ENCODE data around the gene RELCH.

Gene RELCH

DNA sequence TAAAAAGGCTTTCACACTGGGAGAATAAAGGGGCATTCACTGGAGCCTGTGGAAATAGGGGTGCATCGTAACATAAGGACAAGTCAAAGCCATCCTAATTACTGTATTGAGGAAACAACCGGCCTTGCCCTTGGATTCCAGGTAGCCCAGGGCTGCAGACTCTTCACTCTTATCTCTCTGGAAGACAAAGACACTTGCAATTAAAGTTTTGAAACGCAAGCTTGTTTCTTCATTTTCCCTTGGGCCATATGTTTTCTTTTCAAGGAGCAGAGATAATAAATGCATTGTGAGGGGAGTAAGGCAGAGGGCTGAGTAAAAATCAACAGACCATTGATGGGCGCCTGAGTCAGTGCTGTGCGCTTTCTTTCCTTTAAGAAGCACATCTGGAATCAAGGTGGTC is 149.6 kb downstream of the RELCH start:
- DNase-seq (ENCODE audit: insufficient read length, low spot score), result no peak
- no peak for FAIRE-seq

DNA sequence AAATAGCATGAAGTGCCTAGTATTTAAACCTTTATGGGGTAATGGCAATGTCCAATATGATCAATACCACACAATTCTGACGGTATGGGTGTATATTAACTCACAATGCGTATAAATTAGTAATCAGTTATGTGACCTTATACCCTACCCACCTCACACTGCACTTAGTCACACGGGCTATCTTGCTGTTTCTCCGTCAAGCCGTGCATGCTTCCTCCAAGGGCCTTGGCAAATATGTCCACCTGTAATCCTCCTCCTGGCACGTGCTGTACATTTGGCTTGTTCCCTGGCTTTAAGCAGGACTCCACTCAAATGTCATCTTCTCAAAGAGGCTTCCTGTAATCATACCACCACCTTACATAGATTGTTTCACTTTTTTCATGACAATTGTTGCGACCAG is 150.3 kb downstream of the RELCH start:
- FAIRE-seq (no peak), DNase-seq (ENCODE audit: insufficient read length, low spot score) (no peak)

DNA sequence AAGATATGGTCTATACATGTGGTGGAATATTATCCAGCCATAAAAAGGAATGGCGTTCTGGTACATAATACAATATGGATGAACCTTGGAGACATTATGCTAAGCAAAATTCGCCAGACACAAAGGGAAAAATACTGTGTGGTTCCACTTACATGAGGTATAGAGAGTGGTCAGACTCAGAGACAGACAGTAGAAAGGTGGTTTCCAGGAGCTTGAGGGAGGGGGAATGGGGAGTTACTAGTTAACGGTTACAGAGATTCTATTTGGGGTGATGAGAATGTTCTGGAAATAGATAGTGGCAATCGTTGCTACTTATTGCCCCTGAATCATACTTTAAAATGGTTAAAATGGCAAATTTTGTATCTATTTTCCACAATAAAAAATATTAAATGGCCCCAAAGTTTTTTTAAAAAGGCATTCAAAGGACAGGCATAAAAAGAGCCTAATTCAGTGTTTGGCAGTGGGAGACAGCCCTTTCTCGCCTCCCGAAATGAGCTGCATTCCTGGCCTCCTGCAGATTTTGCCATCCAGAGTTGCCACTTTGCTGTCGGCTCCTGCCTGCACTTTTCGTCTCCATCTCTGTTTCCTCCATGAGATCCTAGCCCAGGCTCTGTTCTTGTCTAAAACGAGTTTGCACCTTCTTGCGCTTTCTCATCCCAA is 151.5 kb downstream of the RELCH start:
- DNase-seq (ENCODE audit: insufficient read length, low spot score), result no peak
- FAIRE-seq, result no peak

DNA sequence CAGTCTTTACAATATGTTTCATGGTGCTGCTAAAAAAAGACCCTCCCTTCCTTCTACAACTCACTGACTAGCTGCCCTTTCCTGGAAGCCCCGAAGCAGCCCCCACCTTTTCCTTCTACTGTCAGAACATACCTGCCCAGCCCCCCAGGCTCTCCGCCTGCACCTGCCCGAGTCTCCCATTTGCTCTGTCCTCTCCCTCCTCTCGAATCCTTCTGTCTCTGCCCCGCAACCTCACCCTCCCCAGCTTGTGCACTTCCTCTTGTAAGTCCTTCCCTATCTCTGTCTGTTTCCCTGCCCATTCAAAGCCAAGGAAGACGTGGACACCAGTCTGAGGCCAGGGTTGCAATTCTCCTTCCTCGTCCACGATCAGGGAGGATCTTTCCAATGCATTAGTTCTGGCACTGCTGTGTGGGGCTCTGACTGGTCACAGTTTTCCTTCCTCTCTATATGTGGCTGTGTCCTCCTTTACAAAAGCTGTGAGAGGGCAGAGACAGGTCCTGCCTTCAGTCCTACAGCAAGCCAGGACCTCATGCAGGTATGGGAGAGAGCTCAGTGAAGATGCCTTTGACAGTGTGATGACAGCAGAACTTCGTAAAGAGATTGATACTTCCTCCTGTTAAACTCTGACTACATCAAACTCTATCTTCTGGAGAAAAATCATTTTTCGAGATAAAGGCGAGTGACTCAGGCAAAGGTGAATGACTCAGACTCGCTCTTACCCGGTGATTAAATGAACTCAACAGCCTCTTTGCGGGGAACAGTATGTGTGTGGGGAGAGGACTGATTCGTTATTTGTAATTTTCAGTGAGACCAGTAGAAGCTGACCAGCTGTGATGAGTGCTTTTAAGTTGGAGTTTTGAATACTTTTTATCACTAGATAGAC is 152.3 kb downstream of the RELCH start:
- no peak for FAIRE-seq
- peak; percentile 41 for DNase-seq (ENCODE audit: insufficient read length, low spot score)

DNA sequence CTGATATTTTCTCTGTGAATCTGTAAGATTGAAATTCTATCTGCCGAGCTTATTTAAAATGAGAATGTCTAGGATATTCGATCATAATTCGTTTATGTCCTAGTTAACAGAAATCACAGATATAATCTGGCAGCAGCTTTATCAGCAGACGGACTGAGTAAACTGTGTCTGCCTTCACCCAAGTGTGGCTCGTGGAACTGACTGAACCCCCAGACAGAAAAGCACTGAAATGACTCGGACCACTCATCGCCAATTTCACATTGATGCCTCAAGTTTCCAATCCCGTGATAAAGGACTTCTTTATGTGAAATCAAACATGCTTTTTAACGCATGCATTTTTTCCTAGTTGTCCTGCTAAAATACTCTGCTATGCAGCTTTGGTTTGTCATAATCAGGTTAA is 153.9 kb downstream of the RELCH start:
- FAIRE-seq, result no peak
- no peak for DNase-seq (ENCODE audit: insufficient read length, low spot score)

DNA sequence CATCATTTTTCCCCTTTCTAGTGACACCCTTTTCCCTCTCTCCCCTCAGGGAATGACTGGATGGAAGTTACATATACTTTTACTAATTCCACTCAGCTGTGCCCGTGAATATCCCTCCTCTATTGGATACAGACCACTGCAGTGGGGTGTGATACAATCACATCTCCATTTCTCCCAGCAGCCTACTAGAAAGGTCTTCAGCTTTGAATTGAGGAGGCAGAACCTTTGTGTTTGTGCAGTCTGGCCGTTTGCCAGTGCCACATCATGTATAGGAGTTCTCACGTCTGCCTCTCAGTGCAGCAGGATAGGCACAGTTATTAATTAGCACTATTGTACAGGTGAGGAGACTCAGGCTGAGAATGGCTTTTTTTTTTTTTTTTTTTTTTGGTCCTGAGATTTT is 154.4 kb downstream of the RELCH start:
- FAIRE-seq (no peak), DNase-seq (ENCODE audit: insufficient read length, low spot score) (no peak)

DNA sequence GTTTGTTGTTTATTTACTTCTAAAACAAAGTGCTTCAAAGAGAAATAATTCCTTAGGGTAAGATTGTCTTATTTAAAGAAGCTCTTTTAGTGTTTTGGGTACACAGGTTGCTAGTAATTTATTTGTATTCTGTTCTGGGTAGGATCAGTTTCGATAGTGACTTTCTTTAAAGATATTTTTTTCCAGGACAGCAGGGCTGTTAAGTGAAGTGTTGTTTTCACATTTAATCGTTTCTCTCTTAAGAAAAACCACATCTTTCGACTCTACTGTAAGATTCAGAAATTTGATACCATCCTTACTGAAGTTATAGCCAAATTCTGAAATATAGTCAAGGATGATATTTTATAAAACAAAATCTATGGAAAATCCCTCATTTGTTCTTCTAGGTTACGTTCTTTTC is 155.8 kb downstream of the RELCH start:
- DNase-seq (ENCODE audit: insufficient read length, low spot score) (no peak), FAIRE-seq (no peak)

DNA sequence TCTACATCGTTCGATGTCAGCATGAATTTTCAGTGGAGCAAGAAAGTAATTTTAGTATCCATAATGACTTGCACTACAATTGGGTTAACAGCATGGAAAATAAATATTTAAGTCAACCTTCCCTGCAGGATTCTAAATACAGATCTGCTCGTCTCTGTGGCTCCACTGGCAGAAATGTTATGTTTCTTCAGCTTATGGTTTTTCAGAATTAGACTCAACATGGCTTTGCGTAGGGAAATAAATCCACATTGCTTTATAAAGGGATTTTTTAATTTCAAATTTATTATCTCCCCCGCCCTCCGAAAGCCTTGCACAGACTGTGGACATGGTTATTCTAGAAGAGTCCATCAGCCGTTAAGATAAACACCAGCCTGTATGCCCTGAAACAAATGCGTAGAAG is 156.3 kb downstream of the RELCH start:
- FAIRE-seq (no peak), DNase-seq (ENCODE audit: insufficient read length, low spot score) (no peak)

DNA sequence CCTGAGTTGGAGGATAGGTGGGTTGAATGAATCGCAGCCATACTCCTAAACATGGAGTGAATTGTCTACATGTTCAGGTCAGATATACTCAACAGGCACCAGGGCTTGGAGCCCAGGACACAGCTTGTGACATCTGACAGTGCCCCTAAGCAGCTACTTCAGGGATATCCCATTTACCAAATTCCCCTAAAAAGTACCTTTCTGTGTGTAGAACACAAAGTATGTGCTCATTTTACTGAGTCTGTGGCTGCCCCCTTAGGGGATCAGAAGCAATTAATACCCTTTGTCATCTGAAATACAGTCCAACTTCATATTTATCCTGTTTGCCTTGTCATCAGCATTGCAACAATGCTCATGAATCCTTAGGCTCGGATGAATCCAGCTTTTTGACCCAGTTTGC is 158.9 kb downstream of the RELCH start:
- FAIRE-seq (no peak), DNase-seq (ENCODE audit: insufficient read length, low spot score) (no peak)

DNA sequence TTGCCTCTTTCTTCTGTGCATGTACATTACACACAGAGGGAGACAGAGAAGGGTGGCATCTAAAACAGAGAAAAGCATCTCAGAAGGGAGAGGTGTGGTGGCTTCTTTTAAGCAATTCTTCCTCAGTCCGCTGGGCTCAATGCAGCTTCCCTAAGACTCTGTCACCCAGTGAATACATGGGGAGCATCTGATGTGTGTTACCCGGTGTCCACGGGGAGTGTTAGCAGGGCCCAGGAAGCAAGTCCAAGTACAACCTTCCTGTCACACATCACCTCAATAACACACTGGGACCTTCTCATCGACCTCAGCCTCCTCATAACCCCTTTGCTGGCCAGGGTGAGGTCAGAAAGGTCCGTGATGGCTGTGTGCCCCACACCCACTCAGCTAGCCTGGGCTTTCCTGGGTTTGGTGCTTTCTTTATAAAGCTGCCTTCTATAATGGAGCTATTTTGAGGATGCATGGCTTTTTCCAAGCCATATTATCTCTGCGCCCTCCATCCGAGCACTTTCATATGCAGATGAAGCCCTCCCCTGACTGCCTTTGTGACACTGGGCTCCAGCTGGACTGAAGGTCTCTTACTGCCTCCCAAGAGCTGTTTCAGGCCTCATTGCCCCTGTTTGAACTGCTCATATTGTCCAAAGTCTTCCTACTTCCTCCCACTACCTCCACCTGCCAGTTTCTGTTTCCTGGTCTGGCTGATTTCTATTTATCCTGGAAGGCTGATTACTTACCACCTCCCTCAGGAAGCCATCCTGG is 159.5 kb downstream of the RELCH start:
- FAIRE-seq (no peak), DNase-seq (ENCODE audit: insufficient read length, low spot score) (no peak)

DNA sequence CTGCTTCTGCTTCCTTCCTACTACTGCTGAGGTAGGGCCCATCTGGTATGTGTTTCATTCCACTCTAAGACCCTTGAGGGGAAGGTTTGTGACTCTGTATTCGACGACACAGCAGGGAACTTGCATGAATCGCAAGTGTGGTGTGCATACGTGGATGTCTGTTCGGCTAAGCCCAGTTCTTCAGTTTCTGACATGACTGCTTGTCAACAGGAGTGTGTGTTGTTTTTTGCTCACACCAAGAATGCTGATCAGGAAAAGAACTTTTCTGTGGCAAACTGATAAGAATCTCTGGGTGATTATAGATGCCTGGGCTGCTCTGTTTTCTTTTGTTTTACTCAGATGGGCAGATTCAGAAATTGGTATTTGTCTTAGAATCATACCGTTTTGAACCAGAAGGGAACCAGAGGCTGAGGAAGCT is 160.0 kb downstream of the RELCH start:
- FAIRE-seq (no peak), DNase-seq (ENCODE audit: insufficient read length, low spot score) (no peak)

DNA sequence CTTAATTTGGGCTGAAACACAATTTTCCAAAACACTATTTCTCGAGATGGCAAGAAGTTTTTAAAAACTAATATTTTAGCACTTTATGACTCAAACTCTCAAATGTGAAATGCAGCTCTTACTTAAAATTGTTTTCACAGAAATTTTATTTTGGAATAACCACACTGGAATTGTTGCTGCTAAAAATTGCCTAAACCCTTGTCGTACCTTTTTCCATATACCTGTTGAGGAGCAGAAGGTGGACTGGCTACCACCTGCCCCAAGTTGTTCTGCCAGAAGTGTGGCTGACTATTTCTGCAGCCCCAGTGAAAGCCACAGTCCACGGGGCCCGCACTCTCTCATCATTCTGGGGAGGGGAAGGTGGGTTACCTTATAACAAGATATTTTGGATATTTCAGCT is 161.4 kb downstream of the RELCH start:
- FAIRE-seq, result no peak

DNA sequence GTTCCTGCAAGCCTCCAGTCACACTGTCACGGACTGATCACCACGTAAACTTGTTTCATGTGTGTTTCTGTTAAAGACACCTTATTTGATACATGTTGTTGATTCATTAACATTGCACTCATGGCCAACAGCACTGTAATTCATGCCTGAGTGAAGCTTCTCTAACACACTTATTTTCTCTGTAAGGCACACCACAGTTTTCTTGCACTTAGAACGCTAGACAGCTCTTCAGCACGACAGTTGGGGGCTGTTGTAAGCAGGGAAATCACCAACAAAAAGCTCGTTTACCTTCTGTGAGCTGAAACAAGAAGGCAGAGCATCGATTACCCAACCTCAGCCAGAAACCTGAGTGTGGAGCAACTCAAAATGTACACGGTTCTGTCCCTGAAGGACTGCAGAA is 166.1 kb downstream of the RELCH start:
- no peak for FAIRE-seq
- DNase-seq (ENCODE audit: insufficient read length, low spot score), result no peak

More for the DNA sequence above, 161.4 kb downstream of the RELCH start:
- no peak for DNase-seq (ENCODE audit: insufficient read length, low spot score)

DNA sequence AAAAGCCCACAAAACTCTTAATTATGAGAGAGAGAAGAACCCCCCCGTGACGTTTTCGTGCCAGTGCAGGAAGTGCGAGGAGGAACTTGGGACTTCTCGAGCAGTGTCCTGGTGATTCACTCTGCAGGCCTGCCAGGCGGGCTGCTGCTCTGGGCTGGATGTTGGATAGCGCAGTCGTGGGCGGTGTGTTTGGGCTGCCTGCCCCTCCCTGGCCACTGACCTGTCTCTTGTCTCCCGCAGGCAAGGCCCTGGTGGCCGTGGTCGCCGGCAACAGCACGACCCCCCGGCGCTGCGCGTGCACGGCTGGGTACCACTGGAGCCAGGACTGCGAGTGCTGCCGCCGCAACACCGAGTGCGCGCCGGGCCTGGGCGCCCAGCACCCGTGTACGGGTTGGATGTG is 167.1 kb downstream of the RELCH start:
- no peak for FAIRE-seq
- no peak for DNase-seq (ENCODE audit: insufficient read length, low spot score)

DNA sequence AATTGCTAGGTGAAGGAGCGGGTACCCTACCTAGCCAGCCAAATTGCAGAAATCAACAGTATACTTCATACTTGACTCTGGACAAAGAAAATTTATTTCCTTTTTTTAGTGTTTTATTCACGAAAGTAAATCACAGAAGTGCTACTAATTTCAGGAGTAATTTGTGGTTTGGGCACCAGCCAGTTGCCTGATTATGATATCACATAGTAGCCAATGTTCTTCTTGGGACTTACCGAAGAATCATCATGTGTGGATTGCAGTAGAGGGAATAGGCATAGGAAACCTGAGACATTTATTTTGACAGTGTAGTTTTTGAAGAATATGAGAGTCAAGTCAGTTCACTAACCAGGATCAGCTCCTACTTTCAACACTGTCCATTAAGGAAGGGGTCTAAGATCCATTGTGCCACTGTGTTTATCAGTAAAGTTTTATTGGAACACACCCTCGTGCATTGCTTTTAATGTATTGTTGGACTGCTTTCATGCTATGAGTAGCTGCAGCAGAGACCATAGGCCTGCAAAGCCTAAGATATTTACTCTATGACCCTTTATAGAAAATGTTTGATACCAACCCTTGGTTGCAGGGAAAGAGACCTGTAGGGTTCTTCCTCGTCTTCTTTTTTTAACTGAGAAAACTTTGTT is 170.1 kb downstream of the RELCH start:
- DNase-seq (ENCODE audit: insufficient read length, low spot score), result no peak
- no peak for FAIRE-seq
